Suprapubic skin (tissue), 3 donors: Measurements from ENCODE around the gene MTG2.

Source experiments
- EP300 ChIP-seq: sonication (generic); formaldehyde crosslinking; IDR thresholded peaks from one replicate; pipeline ENCODE4 v1.6.1; 2017; ENCODE audit warnings: antibody characterized with exemption
- POLR2A ChIP-seq, 2 donors: fragments of 450-650 bp; IDR thresholded peaks; one replicate each; pipeline ENCODE4 v1.6.1; 2017; ENCODE audit warnings: antibody characterized with exemption in 2 of 2, mild to moderate bottlenecking in 2 of 2, moderate library complexity in 2 of 2
- TF ChIP-seq, protein P1 (sequence below), 2 donors: fragments of 200-600 bp in 1 of 2; fragments of 450-650 bp in 1 of 2; sonication (generic) in 1 of 2; IDR thresholded peaks; one replicate each; pipeline ENCODE4 v1.5.1; 2016 to 2019; ENCODE audit warnings: antibody characterized with exemption in 2 of 2, mild to moderate bottlenecking in 1 of 2, moderate library complexity in 1 of 2

DNA sequence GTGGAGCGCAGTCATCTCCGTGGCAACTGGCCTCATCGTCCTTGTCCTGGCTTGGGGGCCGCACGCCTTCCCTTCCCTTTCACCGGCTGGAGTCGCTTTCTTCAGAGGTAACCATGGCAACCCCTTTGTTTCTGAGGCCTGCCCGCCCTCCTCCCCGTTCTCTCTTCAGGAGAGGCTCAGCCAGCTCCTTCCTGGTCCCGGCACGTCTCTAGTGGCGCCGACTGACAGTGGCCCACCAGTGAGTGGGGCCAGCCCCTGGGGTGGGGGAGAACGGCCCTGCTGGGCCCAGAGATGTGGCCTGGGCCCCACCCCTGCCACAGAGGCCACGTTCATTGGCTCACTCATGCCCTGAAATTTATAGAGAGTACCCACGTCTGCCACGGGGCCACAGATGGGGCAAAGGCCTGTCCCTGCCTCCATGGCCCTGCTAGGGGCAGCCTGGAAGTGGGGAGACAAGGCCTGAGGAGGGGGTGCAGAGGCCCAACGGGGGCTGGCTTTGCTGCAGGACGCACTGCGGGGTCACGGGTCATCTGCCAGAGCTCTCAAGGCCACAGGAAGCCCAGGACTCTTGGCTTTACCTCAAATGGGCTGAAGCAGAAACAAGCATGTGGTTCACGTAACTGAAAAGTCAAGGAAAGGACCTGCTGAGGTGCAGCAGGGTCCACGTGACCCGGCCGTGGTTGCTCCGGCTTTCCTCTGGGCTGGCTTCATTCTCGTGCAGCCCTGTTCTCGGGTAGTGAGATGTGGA is 54.1 kb downstream of the MTG2 start:
- TF ChIP-seq, protein P1, sequence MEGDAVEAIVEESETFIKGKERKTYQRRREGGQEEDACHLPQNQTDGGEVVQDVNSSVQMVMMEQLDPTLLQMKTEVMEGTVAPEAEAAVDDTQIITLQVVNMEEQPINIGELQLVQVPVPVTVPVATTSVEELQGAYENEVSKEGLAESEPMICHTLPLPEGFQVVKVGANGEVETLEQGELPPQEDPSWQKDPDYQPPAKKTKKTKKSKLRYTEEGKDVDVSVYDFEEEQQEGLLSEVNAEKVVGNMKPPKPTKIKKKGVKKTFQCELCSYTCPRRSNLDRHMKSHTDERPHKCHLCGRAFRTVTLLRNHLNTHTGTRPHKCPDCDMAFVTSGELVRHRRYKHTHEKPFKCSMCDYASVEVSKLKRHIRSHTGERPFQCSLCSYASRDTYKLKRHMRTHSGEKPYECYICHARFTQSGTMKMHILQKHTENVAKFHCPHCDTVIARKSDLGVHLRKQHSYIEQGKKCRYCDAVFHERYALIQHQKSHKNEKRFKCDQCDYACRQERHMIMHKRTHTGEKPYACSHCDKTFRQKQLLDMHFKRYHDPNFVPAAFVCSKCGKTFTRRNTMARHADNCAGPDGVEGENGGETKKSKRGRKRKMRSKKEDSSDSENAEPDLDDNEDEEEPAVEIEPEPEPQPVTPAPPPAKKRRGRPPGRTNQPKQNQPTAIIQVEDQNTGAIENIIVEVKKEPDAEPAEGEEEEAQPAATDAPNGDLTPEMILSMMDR (IDR thresholded peaks at IDR 0.05): no peak
- TF ChIP-seq POLR2A (IDR thresholded peaks at IDR 0.05) (no peak), EP300 (no peak)
